Fibroblast of peridontal ligament (primary cell): ENCODE measurements around the gene APOLD1.
"Not testable (repeated sequence)": the region's sequence is repeated elsewhere in the genome, so short reads cannot be mapped to it uniquely, and the experiment has no call there.

Experiments
- DNase-seq: peaks from one replicate; pipeline ENCODE4 v3.0.0-alpha.2; 2010; ENCODE audit errors: extremely low read depth

APOLD1 gene

DNA sequence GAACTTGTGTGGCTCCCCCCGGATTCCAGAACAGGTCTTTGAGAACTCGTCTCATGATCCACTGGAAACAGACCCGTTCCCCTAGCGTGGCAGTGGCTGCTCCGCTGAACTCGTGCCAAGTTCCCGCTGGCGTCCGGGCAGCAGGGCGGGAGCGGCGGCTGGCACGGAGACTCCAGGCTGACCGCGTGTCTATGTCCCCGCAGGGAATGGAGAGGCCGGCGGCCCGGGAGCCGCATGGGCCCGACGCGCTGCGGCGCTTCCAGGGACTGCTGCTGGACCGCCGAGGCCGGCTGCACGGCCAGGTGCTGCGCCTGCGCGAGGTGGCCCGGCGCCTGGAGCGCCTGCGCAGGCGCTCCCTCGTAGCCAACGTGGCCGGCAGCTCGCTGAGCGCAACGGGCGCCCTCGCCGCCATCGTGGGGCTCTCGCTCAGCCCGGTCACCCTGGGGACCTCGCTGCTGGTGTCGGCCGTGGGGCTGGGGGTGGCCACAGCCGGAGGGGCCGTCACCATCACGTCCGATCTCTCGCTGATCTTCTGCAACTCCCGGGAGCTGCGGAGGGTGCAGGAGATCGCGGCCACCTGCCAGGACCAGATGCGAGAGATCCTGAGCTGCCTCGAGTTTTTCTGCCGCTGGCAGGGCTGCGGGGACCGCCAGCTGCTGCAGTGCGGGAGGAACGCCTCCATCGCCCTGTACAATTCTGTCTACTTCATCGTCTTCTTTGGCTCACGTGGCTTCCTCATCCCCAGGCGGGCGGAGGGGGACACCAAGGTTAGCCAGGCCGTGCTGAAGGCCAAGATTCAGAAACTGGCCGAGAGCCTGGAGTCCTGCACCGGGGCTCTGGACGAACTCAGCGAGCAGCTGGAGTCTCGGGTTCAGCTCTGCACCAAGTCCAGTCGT, 1.5 kb downstream of the APOLD1 start:
- peak; percentile 72 for DNase-seq

DNA sequence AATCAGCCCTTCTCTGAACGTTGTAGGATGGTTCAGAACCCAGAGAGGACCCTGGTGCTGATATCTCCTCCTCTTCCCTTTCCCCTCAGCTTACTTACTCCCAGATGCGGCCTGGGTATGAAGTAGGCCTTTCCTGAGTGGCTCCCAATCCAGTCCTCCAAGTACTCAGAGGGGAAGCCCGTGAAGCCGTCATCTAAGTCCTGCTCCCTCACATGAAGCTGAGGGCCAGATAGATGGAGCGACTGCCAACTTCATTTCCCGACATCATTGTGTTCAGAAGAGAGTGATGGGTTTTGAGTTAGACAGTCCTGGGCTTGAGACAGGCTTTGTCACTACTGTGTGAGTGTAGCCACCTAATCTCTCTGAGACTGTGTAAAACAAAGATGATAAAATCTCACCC, 2.7 kb downstream of the APOLD1 start:
- no peak for DNase-seq

DNA sequence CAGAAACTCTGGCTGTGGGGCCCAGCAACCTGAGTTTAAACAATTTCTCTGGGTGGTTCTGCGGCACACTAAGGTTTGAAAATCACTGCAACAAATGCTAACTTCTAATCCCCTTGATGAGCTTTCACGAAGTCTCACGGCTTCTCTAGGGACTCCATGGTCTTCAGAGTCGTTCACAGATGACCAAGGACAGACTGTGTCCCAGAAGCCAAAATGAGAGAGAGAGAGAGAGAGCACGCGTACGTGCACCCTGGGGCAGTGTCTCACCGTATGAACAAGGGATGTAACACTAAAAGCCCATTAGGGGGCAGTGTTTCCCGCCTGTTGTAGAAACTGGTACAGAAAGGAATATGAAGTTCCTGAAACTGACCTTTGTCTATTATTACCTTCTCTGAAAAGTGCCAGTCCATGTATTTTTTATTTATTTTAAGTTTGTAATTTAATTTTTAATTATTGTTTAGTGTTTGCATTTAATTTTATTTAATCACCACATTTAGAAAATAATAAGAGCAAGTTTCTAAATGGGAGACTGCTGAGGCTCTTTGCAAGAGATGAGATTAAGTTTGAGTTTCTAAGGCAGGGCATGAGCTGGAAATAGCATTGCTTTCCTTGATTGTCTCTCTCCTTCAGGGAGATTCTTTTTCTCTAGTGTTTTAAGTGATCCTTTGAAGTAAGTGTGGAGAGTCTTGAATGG, 3.4 kb downstream of the APOLD1 start:
- peak; percentile 88 for DNase-seq

DNA sequence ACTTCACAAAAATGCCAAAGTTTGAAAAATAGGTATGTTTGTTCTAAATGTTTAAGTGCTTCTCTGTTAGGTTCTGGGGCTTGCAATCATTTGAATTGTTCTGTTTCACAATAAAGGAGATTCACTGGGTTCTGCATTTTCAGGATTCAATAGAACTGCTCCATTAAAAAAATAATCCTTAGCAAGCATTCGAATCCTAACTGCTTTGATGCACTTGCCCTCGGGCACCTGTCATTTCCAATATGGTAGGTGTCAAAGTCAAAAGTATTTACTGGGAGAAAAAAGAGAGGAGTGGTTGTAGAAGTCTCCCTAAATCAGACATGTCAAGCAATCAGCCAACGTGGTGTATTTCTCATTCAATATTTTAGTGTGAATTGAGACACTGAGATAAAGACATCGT, 5.5 kb downstream of the APOLD1 start:
- DNase-seq, result no peak

DNA sequence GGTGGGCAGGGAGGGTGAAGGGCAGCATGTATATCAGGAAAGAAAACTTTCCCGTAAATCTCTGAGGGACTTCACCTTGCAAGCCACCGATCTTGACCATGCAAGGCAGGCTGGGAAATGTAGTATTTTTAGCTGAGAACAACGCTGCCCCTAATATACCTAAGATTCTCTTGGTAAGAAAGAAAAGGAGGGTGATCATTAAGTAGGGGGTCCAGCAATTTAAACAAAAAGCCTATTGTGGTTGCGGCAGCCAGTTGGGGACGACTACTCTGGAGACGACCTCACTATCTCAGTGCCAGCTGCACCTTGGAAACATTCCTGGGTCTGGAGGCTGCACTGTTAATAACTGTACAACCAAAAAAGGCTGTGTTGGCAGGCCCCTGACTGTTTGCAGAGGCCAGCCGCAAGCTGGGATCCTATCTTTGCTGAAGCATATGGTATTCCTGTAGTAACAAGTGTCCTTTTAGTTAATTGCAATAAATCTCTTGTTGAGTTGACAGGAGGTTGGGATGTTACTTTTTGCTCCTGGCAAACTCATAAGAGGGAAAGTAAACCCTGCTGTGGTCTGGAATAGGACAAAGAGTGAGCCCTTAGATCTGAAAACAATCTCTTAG, 6.4 kb downstream of the APOLD1 start:
- no peak for DNase-seq

DNA sequence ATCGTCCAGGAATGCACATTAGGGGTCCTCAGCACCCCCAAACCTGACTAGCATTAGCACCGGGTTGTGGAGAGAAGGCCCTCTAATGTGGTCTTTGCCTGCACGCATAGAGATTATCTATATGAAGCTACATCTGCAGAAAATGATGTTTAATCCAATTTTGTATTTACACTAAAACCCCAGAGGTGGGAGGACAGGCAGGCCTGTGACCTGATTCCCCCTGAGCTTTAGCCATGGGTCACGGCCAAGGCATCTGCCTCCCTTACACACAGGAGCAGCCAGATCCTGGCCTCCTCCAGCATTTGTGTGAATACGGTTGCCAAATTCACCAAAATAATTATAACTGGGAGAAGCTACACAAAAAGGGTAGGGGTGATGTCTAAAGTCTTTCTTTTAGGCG, 7.0 kb downstream of the APOLD1 start:
- DNase-seq, result no peak

DNA sequence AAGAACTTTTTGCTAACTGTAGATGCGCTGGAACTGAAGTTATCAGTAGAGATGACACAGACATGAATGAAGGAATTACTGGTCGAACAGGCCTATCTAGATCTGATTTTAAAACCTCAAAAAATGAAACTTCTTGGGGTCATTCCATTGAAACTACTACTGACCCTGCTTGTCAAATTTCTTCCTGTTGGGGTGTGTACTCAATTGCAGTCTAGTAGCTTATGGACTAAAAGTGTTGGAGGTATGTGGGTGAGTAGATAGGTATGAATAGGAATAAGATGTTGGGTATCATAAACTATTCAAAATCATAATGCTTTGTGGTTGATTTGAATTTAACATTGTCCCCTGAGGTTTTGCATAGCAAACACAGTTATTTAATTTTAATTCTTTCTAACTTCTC, 9.2 kb downstream of the APOLD1 start:
- no peak for DNase-seq

DNA sequence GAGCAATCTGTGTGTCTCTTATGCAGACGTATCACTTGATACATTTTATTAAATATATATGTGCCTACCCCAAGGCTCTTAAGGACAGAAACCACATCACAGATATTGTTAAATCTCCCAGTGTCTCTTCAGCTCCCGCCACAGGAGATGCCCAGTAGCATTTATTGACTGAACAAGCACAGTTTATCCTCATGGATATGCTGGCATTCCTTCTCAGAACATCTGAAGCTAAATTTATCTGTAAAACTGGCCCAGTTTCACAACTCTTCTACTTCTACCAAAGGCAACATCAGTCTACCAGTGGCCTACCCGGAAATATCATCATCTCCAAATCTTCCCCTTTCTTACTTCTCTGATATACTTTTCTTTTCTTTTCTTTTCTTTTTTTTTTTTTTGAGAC, 10.7 kb downstream of the APOLD1 start:
- DNase-seq, result no peak

DNA sequence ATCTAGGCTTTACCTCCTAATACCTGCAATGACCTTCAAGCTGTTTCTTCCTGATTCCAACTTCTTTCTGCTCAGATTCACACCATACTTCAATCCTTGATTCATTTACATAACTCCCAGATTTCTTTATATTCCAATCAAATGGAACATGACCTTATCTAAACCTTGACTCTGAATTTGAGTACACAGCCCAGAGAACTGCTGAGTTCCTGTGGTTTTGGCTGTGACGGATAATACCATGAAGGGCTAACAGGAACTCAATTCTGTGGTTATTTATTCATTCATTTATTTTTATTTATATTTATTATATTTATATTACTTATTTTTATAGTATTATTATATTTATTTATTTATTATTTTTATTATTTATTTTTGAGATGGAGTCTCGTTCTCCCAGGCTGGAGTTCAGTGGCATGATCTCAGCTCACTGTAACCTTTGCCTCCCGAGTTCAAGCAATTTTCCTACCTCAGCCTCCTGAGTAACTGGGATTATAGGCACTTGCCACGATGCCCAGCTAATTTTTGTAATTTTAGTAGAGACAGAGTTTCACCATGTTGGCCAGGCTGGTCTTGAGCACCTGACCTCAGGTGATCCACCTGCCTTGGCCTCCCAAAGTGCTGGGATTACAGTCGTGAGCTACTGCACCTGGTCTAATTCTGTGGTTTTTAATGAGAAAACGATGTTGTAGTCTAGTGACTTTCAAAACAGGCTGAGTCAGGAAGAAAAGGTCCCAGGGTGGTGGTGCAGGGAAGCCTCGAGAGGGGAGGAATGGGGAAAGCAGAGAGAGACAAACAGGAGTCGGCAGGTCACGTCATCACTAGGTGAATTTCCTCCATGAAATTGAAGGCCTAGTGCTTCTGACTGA, 11.7 kb downstream of the APOLD1 start:
- DNase-seq, result no peak

DNA sequence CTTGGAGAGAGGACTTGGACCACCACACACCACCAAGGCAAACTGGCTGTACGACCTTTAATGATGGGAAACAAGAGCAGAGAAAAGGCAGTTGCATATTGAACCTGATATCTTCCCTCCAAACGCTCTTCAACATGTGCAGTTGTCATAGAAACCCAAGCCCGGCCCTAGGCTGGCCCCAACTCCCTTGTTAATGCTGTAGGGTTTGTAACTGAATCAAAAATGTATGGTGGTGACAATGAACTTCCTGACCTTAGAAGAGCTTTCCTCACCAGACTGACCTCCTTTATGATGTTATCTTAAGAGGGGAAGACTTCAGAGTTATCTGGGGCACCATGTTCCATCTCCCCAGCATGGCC, 12.3 kb downstream of the APOLD1 start:
- DNase-seq, result no peak

DNA sequence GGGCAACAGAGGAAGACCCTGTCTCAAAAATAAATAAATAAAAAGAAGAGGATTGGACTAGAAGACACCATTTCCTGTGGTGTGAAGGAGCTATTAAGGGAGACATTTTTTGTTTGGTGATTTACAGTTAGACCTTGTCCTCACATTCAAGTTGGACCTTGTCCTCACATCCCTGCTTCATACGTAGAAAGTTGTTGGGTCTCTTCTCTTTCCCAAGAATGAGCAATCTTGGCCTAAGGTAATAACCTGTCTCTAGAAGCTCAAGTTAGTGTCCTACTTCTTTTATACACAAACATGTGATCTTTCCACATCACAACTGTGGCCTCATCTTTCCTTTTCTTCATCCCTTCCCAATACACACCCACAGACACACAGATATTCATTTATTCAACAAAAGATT, 13.0 kb downstream of the APOLD1 start:
- DNase-seq, result no peak

DNA sequence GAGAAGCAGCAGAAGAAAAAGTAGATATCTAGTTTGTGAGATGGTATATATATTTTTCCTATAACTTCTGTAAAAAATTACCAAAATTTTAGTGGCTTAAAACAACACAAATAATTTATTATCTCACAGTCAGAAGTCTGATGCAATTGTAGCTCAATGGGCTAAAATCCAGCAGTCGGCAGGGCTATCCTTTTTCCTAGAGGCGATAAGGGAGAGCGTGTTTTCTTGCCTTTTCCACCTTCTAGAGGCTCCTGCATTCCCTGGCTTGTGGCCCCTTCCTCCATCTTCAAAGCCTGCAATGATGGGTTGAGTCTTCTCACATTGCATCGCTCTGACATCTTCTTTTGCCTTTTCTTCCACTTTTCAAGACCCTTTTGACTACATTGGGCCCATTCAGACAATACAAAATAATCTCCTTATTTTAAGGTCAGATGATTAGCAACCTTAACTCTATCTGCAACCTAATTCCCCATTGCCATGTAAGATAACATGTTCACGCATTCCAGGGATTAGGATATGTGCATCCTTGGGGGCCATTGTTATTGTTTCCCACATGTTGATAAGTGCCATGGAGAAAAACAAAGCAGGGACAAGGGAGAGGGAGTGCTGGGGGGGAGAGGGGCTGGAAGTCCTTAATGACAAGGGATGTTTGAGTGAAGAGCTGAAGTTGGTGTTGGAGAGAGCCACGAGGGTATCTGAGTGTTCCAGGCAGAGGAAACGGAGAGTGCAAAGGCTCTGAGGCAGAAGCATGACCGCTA, 13.9 kb downstream of the APOLD1 start:
- no peak for DNase-seq

DNA sequence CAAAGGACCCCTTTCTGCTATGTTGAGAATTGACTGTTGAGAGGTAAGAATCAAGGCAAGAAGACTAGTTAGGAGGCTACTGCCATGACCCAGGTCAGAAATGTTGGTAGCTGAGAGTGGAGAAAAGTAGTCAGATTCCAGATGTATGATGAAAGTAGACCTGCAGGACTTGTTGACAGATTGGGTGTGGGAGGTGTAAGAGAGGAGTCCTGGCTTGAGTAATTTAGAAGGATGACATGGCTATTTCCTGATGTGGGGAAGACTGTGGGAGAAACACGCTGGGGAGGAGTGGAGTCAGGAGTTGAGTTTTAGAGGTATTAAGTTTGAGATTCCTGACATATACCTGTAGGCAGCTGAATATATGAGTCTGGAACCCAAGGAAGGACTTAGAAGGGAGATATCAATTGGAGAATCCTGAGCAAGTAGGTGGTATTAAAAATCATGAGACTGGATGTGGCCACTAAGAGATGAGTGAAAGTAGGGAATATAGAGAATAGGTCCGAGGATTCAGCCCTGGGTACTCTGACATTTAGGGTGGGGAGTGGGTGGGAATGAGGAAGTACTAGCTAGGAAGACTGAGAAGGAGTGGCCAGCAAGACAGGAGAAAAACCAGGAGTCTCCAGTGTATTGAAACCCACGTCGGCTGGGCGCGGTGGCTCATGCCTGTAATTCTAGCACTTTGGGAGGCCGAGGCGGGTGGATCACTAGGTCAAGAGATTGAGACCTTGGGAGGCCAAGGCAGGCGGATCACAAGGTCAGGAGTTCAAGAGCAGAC, 15.1 kb downstream of the APOLD1 start:
- no peak for DNase-seq

DNA sequence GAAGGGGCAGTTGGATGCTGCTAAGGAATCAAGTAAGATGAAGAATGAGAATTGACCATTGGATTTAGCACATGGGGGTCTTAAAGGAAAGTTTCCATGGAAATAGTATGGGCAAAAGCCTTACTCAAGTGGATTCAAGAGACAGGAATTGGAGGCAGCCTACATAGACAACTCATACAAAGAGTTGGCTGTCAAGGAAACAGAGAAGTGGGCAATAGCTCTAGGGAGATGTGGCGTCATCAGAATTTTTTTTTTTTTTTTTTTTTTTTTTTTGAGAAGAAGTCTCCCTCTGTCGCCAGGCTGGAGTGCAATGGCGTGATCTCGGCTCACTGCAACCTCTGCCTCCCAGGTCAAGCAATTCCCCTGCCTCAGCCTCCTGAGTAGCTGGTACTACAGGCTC, 16.2 kb downstream of the APOLD1 start:
- DNase-seq, result not testable (repeated sequence)

DNA sequence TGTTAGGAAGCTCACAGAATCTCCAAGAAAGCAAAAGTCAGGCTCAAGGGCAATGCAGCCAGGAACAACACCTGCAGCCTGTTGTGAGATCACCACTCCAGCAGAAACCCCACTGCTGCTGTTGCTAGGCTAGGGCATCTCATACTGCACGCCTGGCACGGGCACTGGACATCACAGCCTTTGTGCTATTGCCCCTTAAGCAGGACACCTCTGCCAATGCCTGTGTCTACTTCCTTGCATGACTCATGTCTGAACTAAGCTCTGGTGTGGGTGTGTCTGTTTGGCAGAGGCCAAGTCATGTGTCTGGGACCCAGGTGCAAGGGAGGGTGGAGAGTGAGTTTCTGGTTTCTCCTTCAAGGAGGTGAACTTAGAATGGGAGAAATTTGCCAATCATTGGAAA, 17.7 kb downstream of the APOLD1 start:
- peak; percentile 63 for DNase-seq

DNA sequence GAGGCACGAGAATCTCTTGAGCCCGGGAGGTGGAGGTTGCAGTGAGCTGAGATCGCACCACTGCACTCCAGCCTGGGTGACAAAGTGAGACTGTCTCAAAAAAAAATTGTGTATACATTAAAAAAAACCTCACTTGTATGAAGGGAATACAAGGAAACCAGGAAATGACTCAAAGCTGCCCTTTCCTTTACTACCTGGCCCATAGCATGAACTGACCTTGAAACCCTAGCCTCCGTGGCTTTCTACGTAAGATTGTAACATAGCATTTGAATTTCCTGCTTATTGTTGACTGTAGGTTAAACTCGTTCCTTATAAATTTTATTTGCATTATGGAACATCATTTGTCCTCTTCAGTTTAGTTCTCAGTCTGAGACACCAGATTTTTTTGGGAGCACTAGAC, 18.6 kb downstream of the APOLD1 start:
- no peak for DNase-seq

DNA sequence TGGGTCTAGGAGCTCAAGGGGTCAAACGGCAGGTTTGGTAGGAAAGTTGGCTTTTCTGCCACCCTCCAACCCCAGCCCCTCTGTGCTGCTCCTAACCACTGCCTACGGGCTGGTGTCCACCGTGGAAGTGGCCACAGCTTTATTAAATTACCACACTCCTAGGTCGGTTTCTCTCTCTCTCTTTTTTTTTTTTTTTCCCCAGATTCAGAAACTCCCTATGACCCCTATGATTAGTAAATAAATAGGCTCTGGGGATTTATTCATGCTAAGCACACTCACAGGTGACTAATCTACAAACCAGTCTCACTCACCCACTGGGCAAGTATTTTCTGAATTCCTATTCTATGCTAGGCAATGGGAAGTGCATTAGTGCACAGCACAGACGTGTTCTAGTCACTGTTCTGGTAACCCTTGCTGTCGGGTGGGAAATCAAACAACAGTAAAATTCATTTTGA, 19.0 kb downstream of the APOLD1 start:
- DNase-seq, result peak; percentile 74

DNA sequence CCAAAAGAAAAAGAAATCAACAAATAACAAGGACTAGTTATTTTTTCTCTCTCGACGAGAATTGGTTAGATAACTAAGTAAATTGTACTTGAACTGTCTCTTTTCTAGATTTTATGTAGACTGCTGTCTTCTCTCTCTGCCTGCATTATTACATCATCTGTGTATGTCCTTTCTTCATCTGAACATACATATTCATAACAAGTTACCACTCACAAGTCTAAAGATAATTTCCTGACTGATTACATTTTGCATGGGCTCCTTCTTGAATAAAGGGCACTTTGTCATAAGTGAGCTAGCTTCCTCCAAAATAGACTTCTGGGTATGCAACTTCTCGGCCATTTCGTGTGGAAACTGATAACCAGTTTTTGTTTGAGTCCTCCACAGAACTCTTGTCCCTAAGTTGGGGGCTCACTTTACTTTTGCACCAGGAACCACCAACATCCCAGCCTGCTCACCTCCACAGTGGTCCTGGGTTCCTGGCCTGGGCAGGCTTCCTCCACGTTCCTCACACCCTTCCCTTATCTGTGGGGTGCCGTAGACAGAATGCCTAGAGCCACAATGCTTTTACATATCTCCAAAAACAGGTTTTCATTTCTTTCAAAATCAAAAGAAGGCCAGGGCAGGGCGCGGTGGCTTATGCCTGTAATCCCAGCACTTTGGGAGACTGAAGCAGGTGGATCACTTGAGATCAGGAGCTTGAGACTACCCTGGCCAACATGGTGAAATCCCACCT, 21.5 kb downstream of the APOLD1 start:
- no peak for DNase-seq

DNA sequence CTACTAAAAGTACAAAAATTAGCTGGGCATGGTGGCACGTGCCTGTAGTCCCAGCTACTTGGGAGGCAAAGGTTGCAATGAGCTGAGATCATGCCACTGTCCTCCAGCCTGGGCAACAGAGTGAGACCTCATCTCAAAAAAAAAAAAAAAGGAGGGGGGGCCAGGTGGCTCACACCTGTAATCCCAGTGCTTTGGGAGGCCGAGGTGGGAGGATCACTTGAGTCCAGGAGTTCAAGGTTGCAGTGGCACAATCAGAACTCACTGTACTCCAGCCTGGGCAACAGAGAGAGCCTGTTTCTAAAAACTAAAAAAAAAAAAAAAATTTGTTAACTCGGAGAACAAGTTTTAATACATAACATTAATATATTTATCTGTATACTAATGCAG, 22.1 kb downstream of the APOLD1 start:
- not testable (repeated sequence) for DNase-seq
